GM23248 (cell line): ENCODE results near the gene KCNMB4.

Experiments used
- EZH2 ChIP-seq: fragments of 200-600 bp; sonication (generic); IDR thresholded peaks from 2 replicates; pipeline ENCODE4 v1.6.1; 2018; ENCODE audit warnings: antibody characterized with exemption, mild to moderate bottlenecking; ENCODE audit not compliant: insufficient read depth, poor library complexity, severe bottlenecking
- EZH2phosphoT487 ChIP-seq: fragments of 200-600 bp; sonication (generic); IDR thresholded peaks from 2 replicates; pipeline ENCODE4 v1.6.1; 2018; ENCODE audit warnings: antibody characterized with exemption, moderate library complexity, mild to moderate bottlenecking, low read depth; ENCODE audit not compliant: insufficient read depth

GRCh38 chr12:70327541-70327940, 38.5 kb upstream of the KCNMB4 start:
- no peak for TF ChIP-seq EZH2
- no peak for TF ChIP-seq EZH2phosphoT487
